Measurements from ENCODE around the gene GDF9. TPM values are rescaled to one million over a fixed set of nuclear protein-coding genes. Genes with fewer than 3 reads are reported as not detected.

Gene GDF9
- total RNA-seq, 1 experiment from 2014 or later = not detected

DNA sequence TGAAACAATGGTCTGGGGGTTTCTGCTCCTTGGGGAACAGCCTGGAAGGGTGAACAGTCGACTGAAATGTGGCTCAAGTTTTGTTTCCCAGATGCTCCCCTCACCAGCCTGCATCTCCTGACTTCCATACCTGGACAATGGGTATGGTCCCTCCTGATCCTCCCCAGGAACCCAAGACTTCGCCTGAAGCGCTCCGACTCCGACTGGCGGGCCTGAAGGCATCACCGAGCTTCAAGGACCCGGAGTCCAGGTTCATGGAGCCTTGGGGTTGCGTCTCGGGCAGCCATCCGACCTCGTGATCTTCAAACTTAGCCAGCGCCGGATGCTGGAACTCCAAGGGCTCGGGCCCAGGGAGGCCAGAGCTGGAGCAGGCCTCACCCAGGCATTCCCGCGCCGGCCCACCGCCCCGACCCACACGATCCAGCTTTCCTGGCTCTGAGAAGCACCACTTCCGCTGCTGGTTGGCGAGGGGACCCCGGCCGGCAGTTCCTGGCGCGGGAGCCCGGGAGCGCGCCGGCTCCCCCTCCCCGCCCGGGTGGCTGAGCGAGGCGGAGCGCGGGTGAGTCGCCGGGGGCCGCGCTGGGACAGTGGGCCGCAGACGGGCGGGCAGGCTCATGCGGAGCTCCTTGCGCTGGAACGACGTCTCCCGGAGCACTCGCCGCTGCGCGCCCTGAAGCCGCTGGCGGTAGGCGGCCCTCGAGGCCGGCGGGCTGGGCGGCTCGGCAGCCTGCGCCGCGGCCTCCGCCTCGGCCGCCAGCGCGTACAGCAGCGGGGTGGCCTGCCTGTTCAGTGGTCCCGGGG, 41.0 kb downstream of the GDF9 start:
- no peaks in the 10 kb centered on the region for H3K36me3 ChIP-seq (ENCODE audit: low read depth, low read length)
- peaks cover 5% of the 10 kb centered on the region for H3K4me1 ChIP-seq (ENCODE audit: insufficient read depth, low read length)
- H4K20me1 ChIP-seq (ENCODE audit: low read length) = no peaks in the 10 kb centered on the region
- no peak for ATAC-seq
- CTCF ChIA-PET = interaction anchor here (0.6 kb wide), 1 partner anchor 38 kb away, joined by 3 read pairs; no protein-coding TSS in a partner anchor
- no peaks in the 10 kb centered on the region for H3F3A ChIP-seq (ENCODE audit: low read length, unreplicated experiment)
- intact Hi-C loops (cut with micrococcal nuclease) = no loop called here
- H3K9me3 ChIP-seq (ENCODE audit: low read length) = no peaks in the 10 kb centered on the region
- H3K9me2 ChIP-seq (replicated peaks; ENCODE audit: low read length) = no peaks in the 10 kb centered on the region
- H2AFZ ChIP-seq (ENCODE audit: low read length) = no peak overlapping the region
- no peak overlapping the region for H3K4me2 ChIP-seq (ENCODE audit: low read length)
- H3K4me3 ChIP-seq (ENCODE audit: low read length) = no peak overlapping the region
- no peak for TF ChIP-seq EZH2phosphoT487 (IDR thresholded peaks at IDR 0.05; ENCODE audit: borderline replicate concordance, low read length)
- TF ChIP-seq, protein P1, sequence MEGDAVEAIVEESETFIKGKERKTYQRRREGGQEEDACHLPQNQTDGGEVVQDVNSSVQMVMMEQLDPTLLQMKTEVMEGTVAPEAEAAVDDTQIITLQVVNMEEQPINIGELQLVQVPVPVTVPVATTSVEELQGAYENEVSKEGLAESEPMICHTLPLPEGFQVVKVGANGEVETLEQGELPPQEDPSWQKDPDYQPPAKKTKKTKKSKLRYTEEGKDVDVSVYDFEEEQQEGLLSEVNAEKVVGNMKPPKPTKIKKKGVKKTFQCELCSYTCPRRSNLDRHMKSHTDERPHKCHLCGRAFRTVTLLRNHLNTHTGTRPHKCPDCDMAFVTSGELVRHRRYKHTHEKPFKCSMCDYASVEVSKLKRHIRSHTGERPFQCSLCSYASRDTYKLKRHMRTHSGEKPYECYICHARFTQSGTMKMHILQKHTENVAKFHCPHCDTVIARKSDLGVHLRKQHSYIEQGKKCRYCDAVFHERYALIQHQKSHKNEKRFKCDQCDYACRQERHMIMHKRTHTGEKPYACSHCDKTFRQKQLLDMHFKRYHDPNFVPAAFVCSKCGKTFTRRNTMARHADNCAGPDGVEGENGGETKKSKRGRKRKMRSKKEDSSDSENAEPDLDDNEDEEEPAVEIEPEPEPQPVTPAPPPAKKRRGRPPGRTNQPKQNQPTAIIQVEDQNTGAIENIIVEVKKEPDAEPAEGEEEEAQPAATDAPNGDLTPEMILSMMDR (conservative IDR thresholded peaks at IDR 0.05; ENCODE audit: low read depth, low read length) = no peak
- DNase-seq = no peak
- no peaks in the 10 kb centered on the region for H3K27me3 ChIP-seq (ENCODE audit: low read length)
- no peak overlapping the region for H3K27ac ChIP-seq (ENCODE audit: low read length)
- no TSS peak for BruUV-seq (replicated peaks)
- POLR2A ChIA-PET (ENCODE audit: unreplicated experiment) = no interaction called here
- H3K79me2 ChIP-seq (ENCODE audit: low read length) = peaks cover 17% of the 10 kb centered on the region; the same call in 1 of the 2 replicates
- no peak overlapping the region for H3K9ac ChIP-seq (ENCODE audit: low read length)

DNA sequence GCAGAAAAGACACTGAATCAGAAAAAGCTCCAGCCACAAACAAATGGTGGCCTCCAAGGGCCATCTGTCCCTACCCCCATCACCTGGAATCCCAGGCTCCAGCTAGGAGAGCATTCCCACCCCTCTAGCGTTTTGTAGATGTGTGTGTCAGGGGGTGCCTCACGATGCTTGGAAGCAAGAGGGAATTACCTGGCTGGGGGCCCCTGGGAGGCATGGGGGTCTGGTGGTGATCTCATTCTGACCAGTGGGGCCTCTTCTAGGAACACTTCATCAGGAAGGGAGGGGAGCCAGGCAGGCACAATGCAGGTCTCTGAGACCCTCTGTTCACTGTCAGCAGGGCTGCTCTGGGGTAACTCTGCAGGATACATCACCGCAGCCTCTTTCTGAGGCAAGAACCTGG, 41.8 kb downstream of the GDF9 start:
- no peaks in the 10 kb centered on the region for H3K27me3 ChIP-seq (ENCODE audit: low read length)
- H3K79me2 ChIP-seq (ENCODE audit: low read length) = peaks cover 12% of the 10 kb centered on the region; the same call in 1 of the 2 replicates
- TF ChIP-seq EZH2phosphoT487 (IDR thresholded peaks at IDR 0.05; ENCODE audit: borderline replicate concordance, low read length) (no peak), EZH2 (IDR thresholded peaks at IDR 0.05; ENCODE audit: low read length, unreplicated experiment) (no peak)
- TF ChIP-seq, protein P1 (conservative IDR thresholded peaks at IDR 0.05; ENCODE audit: low read depth, low read length) = no peak
- no peak overlapping the region for H3K4me3 ChIP-seq (ENCODE audit: low read length)
- H3K9me2 ChIP-seq (replicated peaks; ENCODE audit: low read length) = no peaks in the 10 kb centered on the region
- H3K27ac ChIP-seq (ENCODE audit: low read length) = no peak overlapping the region
- no TSS peak for BruUV-seq (replicated peaks)
- peaks cover 5% of the 10 kb centered on the region for H3K4me1 ChIP-seq (ENCODE audit: insufficient read depth, low read length)
- no peak for ATAC-seq
- H4K20me1 ChIP-seq (ENCODE audit: low read length) = no peaks in the 10 kb centered on the region
- H3K9me3 ChIP-seq (ENCODE audit: low read length) = no peaks in the 10 kb centered on the region
- H3K36me3 ChIP-seq (ENCODE audit: low read depth, low read length) = no peaks in the 10 kb centered on the region
- ChIA-PET POLR2A (ENCODE audit: unreplicated experiment) (no interaction called here), CTCF (no interaction called here)
- no peak overlapping the region for H2AFZ ChIP-seq (ENCODE audit: low read length)
- H3F3A ChIP-seq (ENCODE audit: low read length, unreplicated experiment) = no peaks in the 10 kb centered on the region
- no peak for DNase-seq
- intact Hi-C loops (cut with micrococcal nuclease) = loop anchor here (5.0 kb wide), 4 partner anchors 47 to 437 kb away; partner anchors contain the start of gene SEPTIN8
- H3K9ac ChIP-seq (ENCODE audit: low read length) = no peak overlapping the region
- H3K4me2 ChIP-seq (ENCODE audit: low read length) = no peak overlapping the region

DNA sequence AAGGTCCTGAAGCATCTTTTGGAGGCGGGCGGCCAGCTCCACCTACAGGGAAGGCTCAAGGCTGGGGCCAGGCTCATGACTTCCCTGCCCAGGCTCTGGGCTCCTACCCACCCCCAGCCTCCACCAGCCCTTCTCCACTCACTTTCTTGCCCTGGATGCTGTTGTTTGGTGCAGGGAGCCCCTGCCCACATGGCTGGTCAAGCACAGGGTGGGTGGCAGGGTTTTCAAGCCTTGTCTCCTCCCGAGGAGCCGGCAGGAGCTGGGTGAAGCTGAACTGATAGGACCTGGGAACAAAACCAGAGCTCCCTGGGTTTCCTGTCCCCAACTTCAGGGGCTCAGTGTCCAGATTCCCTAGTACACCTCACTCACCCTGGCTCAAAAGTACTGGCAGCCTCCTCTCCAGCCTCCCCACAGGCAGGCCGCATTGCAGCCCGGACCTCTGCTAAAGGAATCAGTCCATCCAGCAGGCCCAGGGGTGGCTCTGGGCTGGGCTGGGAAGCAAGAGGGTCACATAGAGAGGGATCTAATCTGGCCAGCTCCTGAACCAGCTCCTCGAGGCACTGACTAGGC, 42.7 kb downstream of the GDF9 start:
- Histone ChIP-seq H3K79me2 (ENCODE audit: low read length) (peaks cover 3% of the 10 kb centered on the region; the same call in 1 of the 2 replicates), H3F3A (ENCODE audit: low read length, unreplicated experiment) (no peaks in the 10 kb centered on the region), H3K27ac (ENCODE audit: low read length) (no peak overlapping the region), H3K4me2 (ENCODE audit: low read length) (no peak overlapping the region), H3K9me3 (ENCODE audit: low read length) (no peaks in the 10 kb centered on the region), H3K4me3 (ENCODE audit: low read length) (no peak overlapping the region), H3K4me1 (ENCODE audit: insufficient read depth, low read length) (no peaks in the 10 kb centered on the region), H3K27me3 (ENCODE audit: low read length) (no peaks in the 10 kb centered on the region), H3K9me2 (replicated peaks; ENCODE audit: low read length) (no peaks in the 10 kb centered on the region), H2AFZ (ENCODE audit: low read length) (no peak overlapping the region), H3K36me3 (ENCODE audit: low read depth, low read length) (no peaks in the 10 kb centered on the region), H3K9ac (ENCODE audit: low read length) (no peak overlapping the region), H4K20me1 (ENCODE audit: low read length) (no peaks in the 10 kb centered on the region)
- no TSS peak for BruUV-seq (replicated peaks)
- POLR2A ChIA-PET (ENCODE audit: unreplicated experiment) = no interaction called here
- DNase-seq = no peak
- no peak for ATAC-seq
- CTCF ChIA-PET = no interaction called here
- intact Hi-C loops (cut with micrococcal nuclease) = loop anchor here (5.0 kb wide), 4 partner anchors 46 to 436 kb away; partner anchors contain the start of gene SEPTIN8
- TF ChIP-seq EZH2 (IDR thresholded peaks at IDR 0.05; ENCODE audit: low read length, unreplicated experiment) (no peak), EZH2phosphoT487 (IDR thresholded peaks at IDR 0.05; ENCODE audit: borderline replicate concordance, low read length) (no peak)
- TF ChIP-seq, protein P1 (conservative IDR thresholded peaks at IDR 0.05; ENCODE audit: low read depth, low read length) = no peak
